GM13977 (cell line): Measurements from ENCODE around the gene CPEB3.
"Not testable (repeated sequence)": the region's sequence is repeated elsewhere in the genome, so short reads cannot be mapped to it uniquely, and the experiment has no call there.

ENCODE experiments used
- DNase-seq: peaks from one replicate; pipeline ENCODE4 v3.0.0; 2012; ENCODE audit warnings: low spot score
- CTCF ChIP-seq: IDR thresholded peaks from 2 replicates; pipeline ENCODE4 v1.5.1; 2012; ENCODE audit warnings: mild to moderate bottlenecking, control low read depth; ENCODE audit not compliant: insufficient read depth; ENCODE audit errors: extremely low read depth, missing control alignments
- in situ Hi-C: fragments of 300-500 bp; cut with MboI; formaldehyde crosslinking; loops from one replicate; pipeline ENCODE4 v1.12.0; 2022; ENCODE audit warnings: low sequenced_read_pairs, low pct_unique_long_range_greater_than_20kb, mixed read lengths, inconsistent platforms; ENCODE audit not compliant: unreplicated experiment

The CPEB3 gene

GRCh38 chr10:92290837-92291615 lies at the start of gene CPEB3, which contains the start of gene MARCHF5:
TSS of gene CPEB3 (minus strand) at chr10:92291078. CDS start at chr10:92240350, 50,728 bp downstream.
TSS of gene MARCHF5 (plus strand) at chr10:92291167. CDS start at chr10:92291495, 328 bp downstream.
- DNase-seq: peak; percentile 96
- in situ Hi-C loops: no loop called here
- TF ChIP-seq CTCF: peak; percentile 39

GRCh38 chr10:92329927-92330326 lies 39.0 kb upstream of the CPEB3 start:
- DNase-seq, in situ Hi-C loops: not testable (repeated sequence)

GRCh38 chr10:92328993-92329392 lies 38.1 kb upstream of the CPEB3 start:
- no peak for DNase-seq
- no peak for TF ChIP-seq CTCF
- in situ Hi-C loops: no loop called here

- in situ Hi-C loops: no loop called here
- TF ChIP-seq CTCF: no peak
- no peak for DNase-seq
These were observed 36.9 kb upstream of the CPEB3 start for GRCh38 chr10:92327445-92328433.

- TF ChIP-seq CTCF: no peak
- DNase-seq: no peak
- in situ Hi-C loops: no loop called here
These were observed 32.2 kb upstream of the CPEB3 start for GRCh38 chr10:92323079-92323478.

GRCh38 chr10:92316610-92317009 lies 25.7 kb upstream of the CPEB3 start:
- no peak for DNase-seq
- in situ Hi-C loops: no loop called here
- no peak for TF ChIP-seq CTCF

GRCh38 chr10:92313750-92314149 lies 22.9 kb upstream of the CPEB3 start:
- in situ Hi-C loops: no loop called here
- DNase-seq: no peak
- TF ChIP-seq CTCF: no peak
